Memory B cell (primary cell): Measurements from ENCODE around the gene S100A5.
"Not testable (repeated sequence)": the region's sequence is repeated elsewhere in the genome, so short reads cannot be mapped to it uniquely, and the experiment has no call there.

Experiments
- ATAC-seq: fragments of 150-1000 bp; cut with Tn5 transposase; 2 replicates; pipeline ENCODE4 v1.10.0; 2021; ENCODE audit warnings: low read depth, mild to moderate bottlenecking, moderate library complexity
- DNase-seq, 2 donors: peaks; one replicate each; pipeline ENCODE4 v3.0.0; 2022; ENCODE audit warnings: low spot score in 2 of 2
- H3K27ac Mint-ChIP-seq: one replicate; pipeline ENCODE4 v1.8.0; 2022; ENCODE audit warnings: mild to moderate bottlenecking, moderate library complexity, mixed read lengths
- H3K27me3 Mint-ChIP-seq: one replicate; pipeline ENCODE4 v1.8.0; 2022; ENCODE audit warnings: mixed read lengths
- H3K36me3 Mint-ChIP-seq: one replicate; pipeline ENCODE4 v1.8.0; 2022; ENCODE audit warnings: mild to moderate bottlenecking, mixed read lengths
- H3K4me1 Mint-ChIP-seq: one replicate; pipeline ENCODE4 v1.8.0; 2022; ENCODE audit warnings: mixed read lengths
- H3K4me3 Mint-ChIP-seq: one replicate; pipeline ENCODE4 v1.8.0; 2022; ENCODE audit warnings: mild to moderate bottlenecking, moderate library complexity, mixed read lengths
- H3K9me3 Mint-ChIP-seq: one replicate; pipeline ENCODE4 v1.8.0; 2022; ENCODE audit warnings: mixed read lengths

Gene S100A5

GRCh38 chr1:153540394-153541361, at the start of gene S100A5:
S100A5 (minus strand) TSS chr1:153540934; CDS start chr1:153540191, 743 bp downstream.
- H3K9me3 Mint-ChIP-seq: no peaks in the 10 kb centered on the region
- H3K4me1 Mint-ChIP-seq: peaks cover 58% of the 10 kb centered on the region
- ATAC-seq: peak; percentile 35
- no peak for DNase-seq
- H3K27ac Mint-ChIP-seq: peak within 1 kb of the TSS; percentile 51
- peaks cover 4% of the 10 kb centered on the region for H3K36me3 Mint-ChIP-seq
- H3K4me3 Mint-ChIP-seq: peak within 1 kb of the TSS; percentile 61
- no peaks in the 10 kb centered on the region for H3K27me3 Mint-ChIP-seq

DNA sequence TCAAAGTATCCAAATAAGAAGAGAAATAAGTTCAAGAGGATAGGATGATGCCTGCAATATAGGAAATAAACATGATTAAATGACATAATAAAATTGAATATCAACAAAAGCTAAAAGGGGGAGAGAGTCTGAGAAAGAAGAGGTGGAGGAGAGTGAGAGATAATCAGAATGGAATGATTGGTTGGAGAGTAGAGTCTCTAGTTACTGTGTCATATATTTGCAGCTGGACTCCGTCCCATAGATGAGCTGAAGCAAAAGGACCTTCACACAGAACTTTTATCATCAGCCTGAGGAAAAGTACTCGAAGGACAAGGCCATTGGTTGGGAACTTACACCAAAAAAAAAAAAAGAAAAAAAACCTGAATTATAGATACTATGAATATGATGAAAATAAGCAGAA, 47.7 kb upstream of the S100A5 start:
- DNase-seq (no peak), ATAC-seq (no peak)
- Mint-ChIP-seq H3K27ac (no peak overlapping the region), H3K27me3 (peaks cover 2% of the 10 kb centered on the region), H3K4me1 (no peaks in the 10 kb centered on the region), H3K4me3 (no peak overlapping the region), H3K36me3 (no peaks in the 10 kb centered on the region), H3K9me3 (no peaks in the 10 kb centered on the region)

DNA sequence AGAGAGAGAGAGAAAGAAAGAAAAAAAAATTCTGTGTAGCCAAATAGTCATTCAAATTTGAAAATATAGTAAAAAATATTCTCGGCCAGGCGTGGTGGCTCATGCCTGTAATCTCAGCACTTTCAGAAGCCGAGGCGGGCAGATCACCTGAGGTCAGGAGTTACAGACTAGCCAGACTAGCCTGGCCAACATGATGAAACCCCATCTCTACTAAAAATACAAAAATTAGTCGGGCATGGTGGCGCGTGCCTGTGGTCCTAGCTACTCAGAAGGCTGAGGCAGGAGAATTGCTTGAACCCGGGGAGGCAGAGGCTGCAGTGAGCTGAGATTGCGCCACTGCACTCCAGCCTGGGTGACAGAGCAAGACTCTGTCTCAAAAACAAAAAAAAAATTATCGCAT, 47.3 kb upstream of the S100A5 start:
- ATAC-seq, H3K9me3 Mint-ChIP-seq, H3K4me1 Mint-ChIP-seq, H3K36me3 Mint-ChIP-seq, H3K27ac Mint-ChIP-seq, DNase-seq, H3K27me3 Mint-ChIP-seq, H3K4me3 Mint-ChIP-seq: not testable (repeated sequence)

DNA sequence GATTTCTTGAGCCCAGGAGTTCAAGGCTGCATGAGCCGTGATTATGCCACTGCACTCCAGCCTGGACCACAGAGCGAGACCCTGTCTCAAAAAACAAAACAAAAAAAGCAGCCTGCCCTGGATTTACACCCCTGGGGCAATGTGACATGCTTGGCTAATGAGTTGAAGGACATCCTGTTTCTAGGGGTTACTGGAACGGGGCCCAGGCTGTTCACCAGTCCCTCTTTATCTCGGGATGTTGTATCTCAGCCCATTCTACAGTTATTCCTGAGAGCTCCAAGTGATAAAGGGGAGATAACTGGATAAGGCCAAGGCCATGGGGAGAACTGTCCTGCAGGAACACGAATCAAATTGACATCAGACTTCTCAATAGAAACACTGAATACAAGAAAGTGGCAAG, 46.6 kb upstream of the S100A5 start:
- ATAC-seq: no peak
- H3K36me3 Mint-ChIP-seq: no peaks in the 10 kb centered on the region
- peaks cover 2% of the 10 kb centered on the region for H3K27me3 Mint-ChIP-seq

DNA sequence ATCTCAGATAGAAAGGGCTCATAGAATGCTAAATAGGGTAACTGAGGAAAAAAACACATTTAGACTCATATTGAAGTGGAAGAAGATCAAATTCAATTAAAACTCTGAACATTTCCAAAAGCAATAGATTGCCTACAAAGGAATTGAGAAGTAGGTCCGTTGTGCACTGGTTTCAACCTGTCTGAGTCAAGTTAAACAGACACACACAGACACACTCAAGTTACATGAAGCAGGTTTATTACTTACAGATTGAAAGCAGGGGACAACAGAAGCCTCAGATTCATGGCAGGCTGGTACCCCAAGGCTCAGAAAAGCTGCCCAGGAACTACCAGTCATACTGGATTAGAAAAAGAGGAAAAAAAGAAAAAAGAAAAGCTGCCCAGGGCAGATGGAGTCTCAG, 45.6 kb upstream of the S100A5 start:
- no peaks in the 10 kb centered on the region for H3K9me3 Mint-ChIP-seq
- no peak overlapping the region for H3K4me3 Mint-ChIP-seq
- H3K27me3 Mint-ChIP-seq: peaks cover 2% of the 10 kb centered on the region
- no peak for DNase-seq
- no peaks in the 10 kb centered on the region for H3K36me3 Mint-ChIP-seq
- no peak overlapping the region for H3K27ac Mint-ChIP-seq
- H3K4me1 Mint-ChIP-seq: no peaks in the 10 kb centered on the region
- no peak for ATAC-seq

More for the DNA sequence above, 46.6 kb upstream of the S100A5 start:
- Mint-ChIP-seq H3K9me3 (no peaks in the 10 kb centered on the region), H3K4me1 (no peaks in the 10 kb centered on the region), H3K4me3 (no peak overlapping the region), H3K27ac (no peak overlapping the region)
- DNase-seq: no peak

DNA sequence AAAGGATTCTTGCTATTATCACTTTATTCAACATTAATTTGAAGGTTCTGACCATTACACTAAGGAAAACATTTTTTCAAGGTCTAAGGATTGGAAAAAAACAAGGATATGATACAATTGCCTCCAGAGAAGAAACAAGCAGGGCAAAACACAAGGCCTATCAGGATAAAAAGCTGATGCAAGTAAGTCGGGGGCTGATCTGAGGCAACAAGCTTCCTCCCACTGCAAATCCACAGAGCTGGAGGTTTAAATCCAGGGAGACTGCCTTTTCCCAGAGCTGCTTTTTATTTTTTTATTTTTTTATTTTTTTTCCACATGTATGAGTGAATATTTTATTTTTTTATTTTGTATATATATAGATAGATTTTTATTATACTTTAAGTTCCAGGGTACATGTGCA, 44.3 kb upstream of the S100A5 start:
- Mint-ChIP-seq H3K9me3 (no peaks in the 10 kb centered on the region), H3K4me1 (no peaks in the 10 kb centered on the region), H3K27me3 (peaks cover 2% of the 10 kb centered on the region), H3K36me3 (no peaks in the 10 kb centered on the region), H3K27ac (no peak overlapping the region), H3K4me3 (no peak overlapping the region)
- no peak for ATAC-seq
- DNase-seq: no peak

DNA sequence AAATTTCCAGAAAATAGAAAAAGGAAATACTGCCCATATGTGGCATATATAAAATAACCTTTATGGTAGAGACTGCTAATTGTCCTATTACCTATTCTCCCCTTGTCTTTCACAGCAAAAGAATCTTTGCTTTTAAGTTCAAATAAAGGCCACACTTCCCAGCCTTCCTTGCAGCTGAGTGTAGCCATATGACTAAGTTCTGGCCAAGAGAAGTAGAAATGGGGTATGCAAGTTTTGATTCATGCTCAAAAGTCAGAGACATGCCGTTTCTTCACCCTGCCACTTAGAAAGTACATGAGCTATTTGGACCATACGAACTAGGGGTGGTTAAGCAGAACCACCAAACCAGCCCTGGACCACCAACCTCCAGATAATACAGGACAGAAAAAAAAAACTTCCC, 43.2 kb upstream of the S100A5 start:
- Mint-ChIP-seq H3K9me3 (no peaks in the 10 kb centered on the region), H3K36me3 (no peaks in the 10 kb centered on the region), H3K4me3 (no peak overlapping the region), H3K4me1 (no peaks in the 10 kb centered on the region), H3K27ac (no peak overlapping the region), H3K27me3 (peaks cover 3% of the 10 kb centered on the region)
- no peak for DNase-seq
- no peak for ATAC-seq

- H3K4me1 Mint-ChIP-seq, H3K27ac Mint-ChIP-seq, H3K36me3 Mint-ChIP-seq, ATAC-seq, DNase-seq, H3K9me3 Mint-ChIP-seq, H3K4me3 Mint-ChIP-seq, H3K27me3 Mint-ChIP-seq: not testable (repeated sequence)
Observed at GRCh38 chr1:153583514-153583913, 42.8 kb upstream of the S100A5 start.

DNA sequence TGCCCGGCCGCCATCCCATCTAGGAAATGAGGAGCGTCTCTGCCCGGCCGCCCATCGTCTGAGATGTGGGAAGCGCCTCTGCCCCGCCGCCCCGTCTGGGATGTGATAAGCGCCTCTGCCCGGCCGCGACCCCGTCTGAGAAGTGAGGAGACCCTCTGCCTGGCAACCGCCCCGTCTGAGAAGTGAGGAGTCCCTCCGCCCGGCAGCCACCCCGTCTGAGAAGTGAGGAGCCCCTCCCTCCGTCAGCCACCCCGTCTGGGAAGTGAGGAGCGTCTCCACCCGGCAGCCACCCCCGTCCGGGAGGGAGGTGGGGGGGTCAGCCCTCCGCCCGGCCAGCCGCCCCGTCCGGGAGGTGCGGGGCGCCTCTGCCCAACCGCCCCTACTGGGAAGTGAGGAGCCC, 42.1 kb upstream of the S100A5 start:
- H3K4me3 Mint-ChIP-seq, H3K36me3 Mint-ChIP-seq, ATAC-seq, DNase-seq, H3K9me3 Mint-ChIP-seq, H3K27me3 Mint-ChIP-seq, H3K4me1 Mint-ChIP-seq, H3K27ac Mint-ChIP-seq: not testable (repeated sequence)

GRCh38 chr1:153578936-153579335, 38.2 kb upstream of the S100A5 start:
- DNase-seq: no peak

DNA sequence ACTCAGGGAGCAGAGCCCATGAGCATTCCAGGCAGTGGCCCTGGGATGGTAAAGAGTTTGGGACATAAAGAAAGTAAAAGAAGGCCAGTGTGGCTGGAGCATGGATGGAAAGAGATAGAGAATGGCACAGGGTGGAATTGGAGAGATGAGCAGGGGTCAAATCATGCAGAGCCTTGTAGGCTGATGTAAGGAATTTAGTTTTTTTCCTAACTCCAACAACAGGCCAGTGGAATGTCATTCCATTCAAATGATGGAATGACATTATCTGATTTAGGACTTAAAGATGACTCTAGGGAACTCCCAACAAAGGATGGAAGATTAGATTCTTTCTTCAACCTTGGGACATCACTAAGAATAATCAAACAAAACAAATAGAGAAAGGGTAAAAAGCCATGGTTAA, 37.8 kb upstream of the S100A5 start:
- H3K4me1 Mint-ChIP-seq: peaks cover 8% of the 10 kb centered on the region
- H3K4me3 Mint-ChIP-seq: no peak overlapping the region
- H3K27ac Mint-ChIP-seq: no peak overlapping the region
- H3K9me3 Mint-ChIP-seq: no peaks in the 10 kb centered on the region
- ATAC-seq (no peak), DNase-seq (no peak)
- H3K27me3 Mint-ChIP-seq: peaks cover 8% of the 10 kb centered on the region
- no peaks in the 10 kb centered on the region for H3K36me3 Mint-ChIP-seq

More at GRCh38 chr1:153578936-153579335, 38.2 kb upstream of the S100A5 start:
- ATAC-seq: no peak
- Mint-ChIP-seq H3K4me3 (no peak overlapping the region), H3K9me3 (no peaks in the 10 kb centered on the region), H3K36me3 (no peaks in the 10 kb centered on the region), H3K27me3 (peaks cover 8% of the 10 kb centered on the region), H3K27ac (no peak overlapping the region), H3K4me1 (peaks cover 8% of the 10 kb centered on the region)

GRCh38 chr1:153577624-153578051, 36.9 kb upstream of the S100A5 start:
- DNase-seq (no peak), ATAC-seq (no peak)
- H3K4me3 Mint-ChIP-seq: no peak overlapping the region
- peaks cover 8% of the 10 kb centered on the region for H3K27me3 Mint-ChIP-seq
- H3K4me1 Mint-ChIP-seq: peaks cover 16% of the 10 kb centered on the region
- no peaks in the 10 kb centered on the region for H3K36me3 Mint-ChIP-seq
- H3K9me3 Mint-ChIP-seq: no peaks in the 10 kb centered on the region
- no peak overlapping the region for H3K27ac Mint-ChIP-seq

GRCh38 chr1:153577138-153577537, 36.4 kb upstream of the S100A5 start:
- H3K4me1 Mint-ChIP-seq: peaks cover 17% of the 10 kb centered on the region
- H3K36me3 Mint-ChIP-seq: no peaks in the 10 kb centered on the region
- ATAC-seq (no peak), DNase-seq (no peak)
- no peak overlapping the region for H3K27ac Mint-ChIP-seq
- no peaks in the 10 kb centered on the region for H3K9me3 Mint-ChIP-seq
- H3K4me3 Mint-ChIP-seq: no peak overlapping the region
- H3K27me3 Mint-ChIP-seq: peaks cover 8% of the 10 kb centered on the region

DNA sequence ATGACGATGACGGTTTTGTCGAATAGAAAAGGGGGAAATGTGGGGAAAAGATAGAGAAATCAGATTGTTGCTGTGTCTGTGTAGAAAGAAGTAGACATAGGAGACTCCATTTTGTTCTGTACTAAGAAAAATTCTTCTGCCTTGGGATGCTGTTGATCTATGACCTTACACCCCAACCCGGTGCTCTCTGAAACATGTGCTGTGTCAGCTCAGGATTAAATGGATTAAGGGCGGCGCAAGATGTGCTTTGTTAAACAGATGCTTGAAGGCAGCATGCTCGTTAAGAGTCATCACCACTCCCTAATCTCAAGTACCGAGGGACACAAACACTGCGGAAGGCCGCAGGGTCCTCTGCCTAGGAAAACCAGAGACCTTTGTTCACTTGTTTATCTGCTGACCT, 34.8 kb upstream of the S100A5 start:
- not testable (repeated sequence) for ATAC-seq, H3K27me3 Mint-ChIP-seq, DNase-seq, H3K36me3 Mint-ChIP-seq, H3K9me3 Mint-ChIP-seq, H3K27ac Mint-ChIP-seq, H3K4me3 Mint-ChIP-seq
- peaks cover 17% of the 10 kb centered on the region for H3K4me1 Mint-ChIP-seq

DNA sequence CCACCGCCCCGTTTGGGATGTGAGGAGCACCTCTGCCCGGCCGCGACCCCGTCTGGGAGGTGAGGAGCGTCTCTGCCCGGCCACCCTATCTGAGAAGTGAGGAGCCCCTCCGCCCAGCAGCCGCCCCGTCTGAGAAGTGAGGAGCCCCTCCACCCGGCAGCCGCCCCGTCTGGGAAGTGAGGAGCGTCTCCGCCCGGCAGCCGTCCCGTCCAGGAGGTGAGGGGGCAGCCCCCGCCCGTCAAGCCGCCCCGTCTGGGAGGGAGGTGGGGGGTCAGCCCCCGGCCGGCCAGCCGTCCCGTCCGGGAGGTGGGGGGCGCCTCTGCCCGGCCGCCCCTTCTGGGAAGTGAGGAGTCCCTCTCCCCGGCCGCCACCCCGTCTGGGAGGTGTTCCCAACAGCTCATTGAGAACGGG, 34.4 kb upstream of the S100A5 start:
- H3K4me1 Mint-ChIP-seq: peaks cover 17% of the 10 kb centered on the region
- not testable (repeated sequence) for DNase-seq, H3K9me3 Mint-ChIP-seq, H3K27ac Mint-ChIP-seq, H3K36me3 Mint-ChIP-seq, H3K27me3 Mint-ChIP-seq, H3K4me3 Mint-ChIP-seq, ATAC-seq
